OCI-LY7 (cell line): ENCODE results near the gene AS3MT.
"Not testable (repeated sequence)": the region's sequence is repeated elsewhere in the genome, so short reads cannot be mapped to it uniquely, and the experiment has no call there.

ENCODE experiments used
- CTCF ChIP-seq: fragments of 200-600 bp; sonication (generic); conservative IDR thresholded peaks from 2 replicates; pipeline ENCODE4 v1.5.1; 2014; ENCODE audit warnings: mild to moderate bottlenecking, antibody characterized with exemption, low read length, moderate library complexity, mixed read lengths
- EZH2phosphoT487 ChIP-seq: fragments of 200-600 bp; sonication (generic); IDR thresholded peaks from 2 replicates; pipeline ENCODE4 v1.6.1; 2018; ENCODE audit warnings: low read depth, borderline replicate concordance, mild to moderate bottlenecking, mixed run types, antibody characterized with exemption, low read length, moderate library complexity, mixed read lengths

- TF ChIP-seq CTCF, EZH2phosphoT487: not testable (repeated sequence)
These were observed 16.0 kb upstream of the AS3MT start for GRCh38 chr10:102853237-102853636.
